H1 (cell line): Measurements from ENCODE around the gene MIPOL1. TPM values are rescaled to one million over a fixed set of nuclear protein-coding genes. Genes with fewer than 3 reads are reported as not detected.
"Not testable (repeated sequence)": the region's sequence is repeated elsewhere in the genome, so short reads cannot be mapped to it uniquely, and the experiment has no call there.

Experiments
- CTCF ChIA-PET: fragments of 300-600 bp; sonication (Branson Sonifier 250); formaldehyde crosslinking; loops from one replicate; lab custom pipeline; 2021; ENCODE audit not compliant: partially characterized antibody; lab: Charles Lee
- POLR2A ChIA-PET: fragments of 300-600 bp; sonication (Branson Sonifier 250); formaldehyde crosslinking; loops from one replicate; lab custom pipeline; 2021; ENCODE audit warnings: inconsistent platforms; ENCODE audit not compliant: partially characterized antibody; lab: Charles Lee
- DNase-seq, 2 experiments: peaks; one replicate each; pipeline versions ENCODE4 v3.0.0 to v3.0.0-alpha.2; 2010 to 2022; ENCODE audit warnings: low spot score in 2 of 2, low read depth in 1 of 2, mixed read lengths in 1 of 2
- FAIRE-seq: peaks from 2 replicates; lab custom pipeline; 2011; peaks lifted over from hg19 to GRCh38; lab: Jason Lieb, UNC
- H2AFZ ChIP-seq: 2 replicates; pipeline ENCODE4 v1.8.1; 2012; ENCODE audit warnings: low read length, inconsistent platforms
- H2AK5ac ChIP-seq: 2 replicates; pipeline ENCODE4 v1.6.1; 2013; ENCODE audit warnings: low read depth, low read length
- H2BK120ac ChIP-seq: replicated peaks from 2 replicates; pipeline ENCODE3; 2013; ENCODE audit warnings: low read depth, low read length, inconsistent platforms
- H2BK12ac ChIP-seq: 2 replicates; pipeline ENCODE4 v1.6.1; 2013; ENCODE audit warnings: low read depth, low read length
- H2BK15ac ChIP-seq: 2 replicates; pipeline ENCODE4 v1.6.1; 2013; ENCODE audit warnings: low read length
- H2BK20ac ChIP-seq: 2 replicates; pipeline ENCODE4 v1.6.1; 2013; ENCODE audit warnings: low read length
- H2BK5ac ChIP-seq: 2 replicates; pipeline ENCODE4 v1.6.1; 2013; ENCODE audit warnings: low read depth, low read length
- H3K14ac ChIP-seq: 2 replicates; pipeline ENCODE4 v1.6.1; 2013; ENCODE audit warnings: inconsistent platforms; ENCODE audit not compliant: insufficient read length
- H3K18ac ChIP-seq: 2 replicates; pipeline ENCODE4 v1.6.1; 2013; ENCODE audit warnings: low read length; ENCODE audit errors: extremely low read depth
- H3K23ac ChIP-seq: 2 replicates; pipeline ENCODE4 v1.6.1; 2013; ENCODE audit warnings: inconsistent platforms; ENCODE audit not compliant: insufficient read length
- H3K23me2 ChIP-seq: 2 replicates; pipeline ENCODE4 v1.6.1; 2013; ENCODE audit warnings: low read depth, low read length
- H3K27ac ChIP-seq: 2 replicates; pipeline ENCODE4 v1.6.1; 2011; ENCODE audit warnings: low read depth, low read length, inconsistent platforms
- H3K27me3 ChIP-seq, 4 experiments: replicated peaks in 1 of 4; 1 replicate in 1 of 4; 2 replicates in 3 of 4; pipeline versions ENCODE4 v1.6.1 to v1.8.1; 2011 to 2013; ENCODE audit warnings: low read length in 3 of 4, mild to moderate bottlenecking in 3 of 4, inconsistent platforms in 2 of 4, mixed read lengths in 2 of 4, moderate library complexity in 1 of 4; ENCODE audit not compliant: control insufficient read depth in 3 of 4, insufficient read depth in 3 of 4; ENCODE audit errors: extremely low read depth in 1 of 4
- H3K36me3 ChIP-seq, 4 experiments: 2 replicates each; pipeline versions ENCODE4 v1.6.1 to v1.8.1; 2011 to 2013; ENCODE audit warnings: mild to moderate bottlenecking in 4 of 4, low read length in 3 of 4, moderate library complexity in 2 of 4, control low read depth in 1 of 4, inconsistent platforms in 1 of 4; ENCODE audit not compliant: insufficient read depth in 4 of 4, control insufficient read depth in 2 of 4
- H3K4ac ChIP-seq: replicated peaks from 2 replicates; pipeline ENCODE3; 2013; ENCODE audit warnings: low read length, low read depth, mixed read lengths, inconsistent platforms; ENCODE audit not compliant: insufficient read length
- H3K4me1 ChIP-seq, 4 experiments: replicated peaks in 1 of 4; 1 replicate in 1 of 4; 2 replicates in 3 of 4; pipeline versions ENCODE4 v1.6.1 to v1.8.1; 2011 to 2013; ENCODE audit warnings: low read length in 3 of 4, inconsistent platforms in 2 of 4, mixed read lengths in 1 of 4; ENCODE audit not compliant: insufficient read depth in 4 of 4, control insufficient read depth in 3 of 4
- H3K4me2 ChIP-seq, 2 experiments: 2 replicates each; pipeline versions ENCODE4 v1.6.1 to v1.8.1; 2011 to 2013; ENCODE audit warnings: low read depth in 2 of 2, low read length in 2 of 2, control low read depth in 1 of 2, inconsistent platforms in 1 of 2, mild to moderate bottlenecking in 1 of 2; ENCODE audit not compliant: insufficient read depth in 1 of 2
- H3K4me3 ChIP-seq, 4 experiments: fragments of 200-600, 300-600 bp in 1 of 4; sonication (generic), shearing (Covaris generic), sonication (Bioruptor Twin) in 1 of 4; 2 replicates each; pipeline versions ENCODE4 v1.5.1 to v1.8.1; 2011 to 2016; ENCODE audit warnings: low read length in 4 of 4, low read depth in 3 of 4, control low read depth in 2 of 4, inconsistent platforms in 2 of 4, mild to moderate bottlenecking in 2 of 4, mixed read lengths in 1 of 4, moderate library complexity in 1 of 4; ENCODE audit not compliant: insufficient read depth in 2 of 4; ENCODE audit errors: extremely low read depth in 1 of 4
- H3K56ac ChIP-seq: replicated peaks from 2 replicates; pipeline ENCODE3; 2013; ENCODE audit warnings: low read depth, mild to moderate bottlenecking, mixed read lengths, low read length, inconsistent platforms; ENCODE audit not compliant: insufficient read length
- H3K79me1 ChIP-seq: 2 replicates; pipeline ENCODE4 v1.6.1; 2013; ENCODE audit warnings: low read depth, low read length, control low read depth
- H3K79me2 ChIP-seq, 2 experiments: 2 replicates each; pipeline versions ENCODE4 v1.6.1 to v1.8.1; 2012 to 2013; ENCODE audit warnings: low read length in 2 of 2, mild to moderate bottlenecking in 2 of 2, inconsistent platforms in 1 of 2; ENCODE audit not compliant: insufficient read depth in 2 of 2, control insufficient read depth in 1 of 2
- H3K9ac ChIP-seq, 4 experiments: replicated peaks in 1 of 4; 1 replicate in 1 of 4; 2 replicates in 3 of 4; pipeline versions ENCODE4 v1.6.1 to v1.8.1; 2011 to 2013; ENCODE audit warnings: low read depth in 3 of 4, low read length in 3 of 4, control low read depth in 2 of 4, mild to moderate bottlenecking in 2 of 4, moderate library complexity in 2 of 4, inconsistent platforms in 1 of 4; ENCODE audit errors: extremely low read depth in 1 of 4
- H3K9me3 ChIP-seq, 2 experiments: 2 replicates each; pipeline versions ENCODE4 v1.6.1 to v1.8.1; 2012 to 2013; ENCODE audit warnings: mild to moderate bottlenecking in 2 of 2, moderate library complexity in 2 of 2, control low read depth in 1 of 2, inconsistent platforms in 1 of 2, low read depth in 1 of 2, low read length in 1 of 2, mixed read lengths in 1 of 2; ENCODE audit not compliant: insufficient read depth in 2 of 2
- H4K20me1 ChIP-seq, 2 experiments: replicated peaks in 1 of 2; 2 replicates each; pipeline versions ENCODE3 to v1.8.1; 2011 to 2013; ENCODE audit warnings: inconsistent platforms in 2 of 2, low read length in 2 of 2, mild to moderate bottlenecking in 1 of 2; ENCODE audit not compliant: insufficient read depth in 2 of 2, control insufficient read depth in 1 of 2
- H4K5ac ChIP-seq: 2 replicates; pipeline ENCODE4 v1.6.1; 2013; ENCODE audit warnings: low read length, low read depth, mixed read lengths, inconsistent platforms; ENCODE audit not compliant: insufficient read length
- H4K8ac ChIP-seq: 2 replicates; pipeline ENCODE4 v1.8.0; 2013; ENCODE audit warnings: mild to moderate bottlenecking, moderate library complexity, low read length, inconsistent platforms; ENCODE audit not compliant: insufficient read depth; ENCODE audit errors: extremely low read depth
- H4K91ac ChIP-seq: replicated peaks from 2 replicates; pipeline ENCODE3; 2013; ENCODE audit warnings: low read length, mixed read lengths, inconsistent platforms; ENCODE audit not compliant: insufficient read length
- WGBS, 2 experiments: shearing (Covaris generic) in 1 of 2; methylation state at CpG; one replicate each; pipeline versions ENCODE4 v1.1.6 to v1.1.7; 2013 to 2015; ENCODE audit warnings: low lambda C conversion rate in 2 of 2, mixed read lengths in 2 of 2, inconsistent platforms in 1 of 2, low coverage in 1 of 2, missing lambda C conversion rate in 1 of 2; ENCODE audit not compliant: insufficient replicate concordance in 2 of 2, insufficient coverage in 1 of 2, insufficient read length in 1 of 2; ENCODE audit errors: extremely low coverage in 1 of 2, missing lambda C conversion rate in 1 of 2; 5-methylcytosine and 5-hydroxymethylcytosine counted together
- polyA plus RNA-seq, 7 experiments: library from polyadenylated mRNA; depleted of rRNA in 3 of 7; stranded (reverse) in 5 of 7; unstranded in 2 of 7; fragments of >200 nt in 5 of 7; fragments of 200-250 nt in 2 of 7; gene quantifications; 1 replicate in 5 of 7; 2 replicates in 1 of 7; 4 replicates in 1 of 7; pipeline versions ENCODE4 v1.2.1 to v1.2.3, GENCODE V29; 2011 to 2013; ENCODE audit warnings: missing spikeins in 2 of 7, mixed read lengths in 2 of 7
- total RNA-seq: library from RNA; stranded (reverse); fragmentation: NEBNext Ultra II Directional; extraction: Animal tissue kit (Norgen Biotek cat#: 25700); gene quantifications from 2 replicates; pipeline ENCODE4 v1.2.1, GENCODE V29; 2021

Gene MIPOL1
- total and polyA plus RNA-seq, 2 of the 8 experiments (the other 6 are each of a cell fraction or from before 2014, with no cell fraction given) = 2.8 to 23.9 TPM

DNA sequence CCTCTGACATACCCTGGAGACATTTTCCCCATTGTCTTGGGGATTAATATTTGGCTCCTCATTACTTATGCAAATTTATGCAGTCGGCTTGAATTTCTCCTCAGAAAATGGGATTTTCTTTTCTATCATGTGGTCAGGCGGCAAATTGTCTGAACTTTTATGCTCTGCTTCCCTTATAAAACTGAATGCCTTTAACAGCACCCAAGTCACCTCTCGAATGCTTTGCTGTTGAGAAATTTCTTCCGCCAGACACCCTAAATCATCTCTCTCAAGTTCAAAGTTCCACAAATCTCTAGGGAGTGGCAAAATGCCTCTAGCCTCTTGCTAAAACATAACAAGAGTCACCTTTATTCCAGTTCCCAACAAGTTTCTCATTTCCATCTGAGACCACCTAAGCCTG is 27.9 kb downstream of the MIPOL1 start:
- H2BK120ac ChIP-seq, H3K18ac ChIP-seq, H2BK12ac ChIP-seq, H3K4me1 ChIP-seq, H3K79me1 ChIP-seq, H4K20me1 ChIP-seq, H4K5ac ChIP-seq, H3K27me3 ChIP-seq, H3K23ac ChIP-seq, FAIRE-seq, DNase-seq, H3K4me3 ChIP-seq, H3K56ac ChIP-seq, H3K9ac ChIP-seq, H3K23me2 ChIP-seq, H2AK5ac ChIP-seq, H3K14ac ChIP-seq, H3K27ac ChIP-seq, H3K4me2 ChIP-seq, H2AFZ ChIP-seq, POLR2A ChIA-PET, H2BK15ac ChIP-seq, H2BK20ac ChIP-seq, H4K91ac ChIP-seq, H3K4ac ChIP-seq, H3K79me2 ChIP-seq, H4K8ac ChIP-seq, H2BK5ac ChIP-seq: not testable (repeated sequence)
- peaks cover 26 to 27% of the 10 kb centered on the region in 2 experiments for H3K9me3 ChIP-seq
- 94% methylated on average over 4 of the region's 4 CpGs; no CpG with 5 or more reads in 1 of the 2 experiments for WGBS, 2 experiments
- peaks cover 0 to 17% (median 1%) of the 10 kb centered on the region in 4 experiments; a peak in 2 of 8 replicates for H3K36me3 ChIP-seq
- CTCF ChIA-PET = interaction anchor here (0.8 to 0.9 kb wide), 2 partner anchors 9 to 71 kb away, joined by 3 read pairs; no protein-coding TSS in a partner anchor
